ENCODE results near the gene FHOD3. TPM values are rescaled to one million over a fixed set of nuclear protein-coding genes. Genes with fewer than 3 reads are reported as not detected.

Gene FHOD3
- total and polyA plus RNA-seq, 2 of the 4 experiments (the other 2 are of a cell fraction): 14.6 to 16.0 TPM

DNA sequence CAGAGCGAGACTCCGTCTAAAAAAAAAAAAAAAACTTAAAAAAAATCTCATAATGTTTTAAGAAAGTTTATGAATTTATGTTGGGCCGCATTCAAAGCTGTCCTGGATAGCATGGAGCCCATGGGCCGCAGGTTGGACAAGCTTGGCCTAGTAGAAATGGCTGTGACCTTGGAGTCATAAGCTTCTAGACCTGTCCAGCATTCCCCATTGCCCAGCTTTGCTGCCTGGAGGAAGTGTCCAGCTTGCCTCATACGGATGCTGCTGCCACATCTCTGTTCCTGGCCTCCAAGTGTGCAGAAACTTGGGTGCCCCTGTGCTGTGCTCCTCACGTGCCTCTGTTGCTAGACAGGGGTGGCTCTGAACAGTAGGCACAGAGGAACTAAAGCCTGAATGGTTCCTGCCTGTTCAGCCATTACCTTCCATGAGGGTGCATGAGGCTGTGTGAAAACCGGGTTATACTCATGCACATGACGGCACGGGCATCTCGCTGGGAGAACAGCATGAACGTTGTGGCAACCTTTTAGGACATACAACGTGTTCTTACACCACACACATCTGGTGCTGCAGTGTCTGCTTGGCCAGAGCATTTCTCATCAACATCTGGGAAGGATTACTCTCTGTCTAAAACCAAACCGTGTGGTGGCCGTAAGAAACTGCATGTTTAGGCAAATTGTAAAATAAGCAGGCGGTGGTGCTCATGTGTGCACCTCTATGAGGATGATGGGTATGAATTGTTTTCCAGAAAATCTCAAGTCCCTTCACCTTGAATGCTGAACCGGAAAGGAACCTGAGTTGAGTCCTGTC, 38.2 kb downstream of the FHOD3 start:
- Histone ChIP-seq H3K18ac (ENCODE audit: low read depth, low read length) (no peak overlapping the region), H3K4me1 (ENCODE audit: control insufficient read depth, insufficient read depth, low read length) (peaks cover 10% of the 10 kb centered on the region), H3K27me3 (ENCODE audit: control insufficient read depth, insufficient read depth, low read length) (no peaks in the 10 kb centered on the region), H3K9me1 (ENCODE audit: insufficient read depth, low read length) (peaks cover 6% of the 10 kb centered on the region), H2AK5ac (ENCODE audit: low read depth, low read length) (no peak overlapping the region), H3K4me2 (ENCODE audit: low read depth, low read length) (no peak overlapping the region), H2AFZ (replicated peaks; ENCODE audit: low read length, poor library complexity) (no peak overlapping the region), H4K8ac (ENCODE audit: low read depth in 2 of 2, low read length in 2 of 2) (no peak overlapping the region), H3K79me1 (ENCODE audit: low read depth in 1 of 2, low read length in 2 of 2) (peaks cover 7 to 22% of the 10 kb centered on the region in 2 experiments; a peak in 2 of 4 replicates), H4K20me1 (ENCODE audit: insufficient read depth, low read length) (no peaks in the 10 kb centered on the region), H4K5ac (ENCODE audit: low read depth, low read length) (no peak overlapping the region), H3K23ac (ENCODE audit: low read depth, low read length) (no peak overlapping the region), H2BK120ac (ENCODE audit: low read depth, low read length) (no peak overlapping the region), H3K14ac (replicated peaks; ENCODE audit: low read depth, low read length) (no peak overlapping the region), H3K9me3 (ENCODE audit: control insufficient read depth, insufficient read depth, low read length) (no peaks in the 10 kb centered on the region), H2BK5ac (ENCODE audit: low read depth, low read length, poor library complexity, severe bottlenecking) (no peak overlapping the region), H3K56ac (ENCODE audit: extremely low read depth, insufficient read depth, low read length) (no peak overlapping the region), H3K4me3 (ENCODE audit: insufficient read depth, low read depth, low read length) (no peak overlapping the region), H3K27ac (ENCODE audit: insufficient read depth, low read length) (no peak overlapping the region), H2AK9ac (replicated peaks; ENCODE audit: low read depth, low read length, poor library complexity) (no peak overlapping the region), H4K91ac (ENCODE audit: insufficient read depth, low read depth, low read length) (no peak overlapping the region), H3K9ac (ENCODE audit: low read depth, low read length) (no peak overlapping the region), H2BK20ac (ENCODE audit: low read depth, low read length) (no peak overlapping the region), H3K4ac (ENCODE audit: low read depth, low read length) (no peak overlapping the region), H2BK15ac (ENCODE audit: low read depth, low read length) (no peak overlapping the region), H3K36me3 (ENCODE audit: control insufficient read depth, insufficient read depth, low read length) (no peaks in the 10 kb centered on the region)
- 88% methylated on average over 7 of the region's 16 CpGs; no CpG with 5 or more reads in 1 of the 2 experiments for WGBS, 2 experiments (ENCODE audit: extremely low coverage in 2 of 2, insufficient read length in 1 of 2)
- TF ChIP-seq RFX5 (IDR thresholded peaks at IDR 0.05; ENCODE audit: low read depth, low read length): no peak
- no peak for TF ChIP-seq FOS (IDR thresholded peaks at IDR 0.05; ENCODE audit: low read depth, low read length)
- no peak for TF ChIP-seq CEBPB (IDR thresholded peaks at IDR 0.05; ENCODE audit: low read depth, low read length)
- TF ChIP-seq, protein P1, sequence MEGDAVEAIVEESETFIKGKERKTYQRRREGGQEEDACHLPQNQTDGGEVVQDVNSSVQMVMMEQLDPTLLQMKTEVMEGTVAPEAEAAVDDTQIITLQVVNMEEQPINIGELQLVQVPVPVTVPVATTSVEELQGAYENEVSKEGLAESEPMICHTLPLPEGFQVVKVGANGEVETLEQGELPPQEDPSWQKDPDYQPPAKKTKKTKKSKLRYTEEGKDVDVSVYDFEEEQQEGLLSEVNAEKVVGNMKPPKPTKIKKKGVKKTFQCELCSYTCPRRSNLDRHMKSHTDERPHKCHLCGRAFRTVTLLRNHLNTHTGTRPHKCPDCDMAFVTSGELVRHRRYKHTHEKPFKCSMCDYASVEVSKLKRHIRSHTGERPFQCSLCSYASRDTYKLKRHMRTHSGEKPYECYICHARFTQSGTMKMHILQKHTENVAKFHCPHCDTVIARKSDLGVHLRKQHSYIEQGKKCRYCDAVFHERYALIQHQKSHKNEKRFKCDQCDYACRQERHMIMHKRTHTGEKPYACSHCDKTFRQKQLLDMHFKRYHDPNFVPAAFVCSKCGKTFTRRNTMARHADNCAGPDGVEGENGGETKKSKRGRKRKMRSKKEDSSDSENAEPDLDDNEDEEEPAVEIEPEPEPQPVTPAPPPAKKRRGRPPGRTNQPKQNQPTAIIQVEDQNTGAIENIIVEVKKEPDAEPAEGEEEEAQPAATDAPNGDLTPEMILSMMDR (conservative IDR thresholded peaks at IDR 0.05; ENCODE audit: low read depth, low read length): no peak
- in situ Hi-C loops (cut with MboI; ENCODE audit: low sequenced_read_pairs): no loop called here
- ChIA-PET POLR2A (ENCODE audit: unreplicated experiment) (no interaction called here), CTCF (interaction anchor here (0.6 kb wide), 1 partner anchor 319 kb away, joined by 3 read pairs; no protein-coding TSS in a partner anchor)
- ATAC-seq (ENCODE audit: low read depth) (no peak), DNase-seq (no peak)
- intact Hi-C loops (cut with micrococcal nuclease): no loop called here
- no TSS peak for BruUV-seq (replicated peaks)
- dilution Hi-C loops (cut with HindIII; ENCODE audit: low sequenced_read_pairs, unreplicated experiment): no loop called here

All from IMR-90 (cell line).